Hepatocyte (in vitro differentiated cells): Measurements from ENCODE around the gene ENTHD1. TPM values are rescaled to one million over a fixed set of nuclear protein-coding genes. Genes with fewer than 3 reads are reported as not detected.

Source experiments
- DNase-seq: peaks from one replicate; pipeline ENCODE4 v3.0.0-alpha.2; 2016; ENCODE audit warnings: low spot score
- H2AFZ ChIP-seq: fragments of 200-600 bp; sonication (generic); 2 replicates; pipeline ENCODE4 v1.6.0; 2016; ENCODE audit warnings: antibody characterized with exemption, mild to moderate bottlenecking
- H3K27ac ChIP-seq: fragments of 200-600 bp; sonication (generic); 2 replicates; pipeline ENCODE4 v1.5.1; 2016; ENCODE audit warnings: mild to moderate bottlenecking
- H3K27me3 ChIP-seq: fragments of 200-600 bp; sonication (generic); 2 replicates; pipeline ENCODE4 v1.6.1; 2016
- H3K36me3 ChIP-seq: fragments of 200-600 bp; sonication (generic); replicated peaks from 2 replicates; pipeline ENCODE4 v1.5.1; 2016; ENCODE audit warnings: low read depth; ENCODE audit not compliant: insufficient read depth
- H3K4me1 ChIP-seq: fragments of 200-600 bp; sonication (generic); 2 replicates; pipeline ENCODE4 v1.5.1; 2016; ENCODE audit warnings: mild to moderate bottlenecking, moderate library complexity; ENCODE audit not compliant: insufficient read depth
- H3K4me2 ChIP-seq: fragments of 200-600 bp; sonication (generic); 2 replicates; pipeline ENCODE4 v1.6.0; 2016
- H3K4me3 ChIP-seq: fragments of 200-600 bp; sonication (generic); 2 replicates; pipeline ENCODE4 v1.5.1; 2016; ENCODE audit warnings: mild to moderate bottlenecking
- H3K79me2 ChIP-seq: fragments of 200-600 bp; sonication (generic); 2 replicates; pipeline ENCODE4 v1.6.0; 2017; ENCODE audit warnings: mild to moderate bottlenecking
- H3K9me2 ChIP-seq: fragments of 200-600 bp; sonication (generic); replicated peaks from 2 replicates; pipeline ENCODE4 v1.6.0; 2017; ENCODE audit warnings: mild to moderate bottlenecking; ENCODE audit not compliant: insufficient read depth
- H3K9me3 ChIP-seq: fragments of 200-600 bp; sonication (generic); 2 replicates; pipeline ENCODE4 v1.5.1; 2016; ENCODE audit warnings: low read depth, mild to moderate bottlenecking
- H4K20me1 ChIP-seq: fragments of 200-600 bp; sonication (generic); 2 replicates; pipeline ENCODE4 v1.6.0; 2016; ENCODE audit warnings: mild to moderate bottlenecking; ENCODE audit not compliant: insufficient read depth, poor library complexity, severe bottlenecking
- EZH2 ChIP-seq: fragments of 200-600 bp; sonication (generic); IDR thresholded peaks from 2 replicates; pipeline ENCODE4 v1.6.1; 2016; ENCODE audit warnings: antibody characterized with exemption, mild to moderate bottlenecking, borderline replicate concordance
- EZH2phosphoT487 ChIP-seq: fragments of 200-600 bp; sonication (generic); IDR thresholded peaks from one replicate; pipeline ENCODE4 v1.6.1; 2018; ENCODE audit warnings: antibody characterized with exemption, mild to moderate bottlenecking, low read depth, moderate library complexity; ENCODE audit not compliant: unreplicated experiment, severe bottlenecking
- WGBS: methylation state at CpG from one replicate; pipeline ENCODE4 v1.1.6; 2016; ENCODE audit warnings: low lambda C conversion rate; ENCODE audit errors: missing lambda C conversion rate; 5-methylcytosine and 5-hydroxymethylcytosine counted together
- polyA plus RNA-seq: library from polyadenylated mRNA; unstranded; fragments of >200 nt; fragmentation: Nextera tagmentation; extraction: Ambion mirVana; gene quantifications from 2 replicates; pipeline ENCODE4 v1.2.1, GENCODE V29; 2016
- total RNA-seq: library from RNA; depleted of rRNA; stranded (reverse); fragments of >200 nt; gene quantifications from 2 replicates; pipeline ENCODE4 v1.2.3, GENCODE V29; 2014
- TF ChIP-seq, protein P1 (sequence below): fragments of 200-600 bp; sonication (generic); IDR thresholded peaks from 2 replicates; pipeline ENCODE4 v1.5.1; 2016; ENCODE audit warnings: antibody characterized with exemption, mild to moderate bottlenecking; ENCODE audit not compliant: poor library complexity

Gene ENTHD1
- total and polyA plus RNA-seq, 2 experiments from 2014 or later = not detected

DNA sequence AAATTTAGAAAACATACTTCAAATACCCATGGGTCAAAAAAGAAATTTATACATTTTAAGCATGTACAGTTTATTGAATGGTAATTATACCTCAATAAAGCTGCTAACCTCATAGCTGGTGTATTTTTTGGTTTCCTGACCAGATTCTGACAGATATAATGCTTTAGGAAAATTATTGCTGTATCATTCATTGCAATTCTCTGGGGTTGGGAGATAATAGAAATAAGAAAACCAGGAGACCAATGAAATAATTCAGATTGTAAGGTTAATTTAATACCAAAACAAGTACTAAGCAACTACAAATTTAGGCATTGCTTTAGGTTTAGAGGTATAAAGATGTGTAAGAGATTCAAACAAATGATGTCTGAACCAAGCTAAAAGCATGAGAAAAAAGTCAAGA, 120.1 kb downstream of the ENTHD1 start:
- Histone ChIP-seq H3K79me2 (no peaks in the 10 kb centered on the region), H3K9me2 (no peaks in the 10 kb centered on the region), H3K9me3 (no peaks in the 10 kb centered on the region), H3K4me3 (no peak overlapping the region), H2AFZ (no peak overlapping the region), H3K27me3 (peaks cover 3% of the 10 kb centered on the region), H3K27ac (peak overlapping the region; percentile 51), H4K20me1 (no peaks in the 10 kb centered on the region), H3K4me2 (peak overlapping the region; percentile 49), H3K4me1 (no peaks in the 10 kb centered on the region), H3K36me3 (no peaks in the 10 kb centered on the region)
- TF ChIP-seq EZH2 (no peak), EZH2phosphoT487 (no peak)
- TF ChIP-seq, protein P1, sequence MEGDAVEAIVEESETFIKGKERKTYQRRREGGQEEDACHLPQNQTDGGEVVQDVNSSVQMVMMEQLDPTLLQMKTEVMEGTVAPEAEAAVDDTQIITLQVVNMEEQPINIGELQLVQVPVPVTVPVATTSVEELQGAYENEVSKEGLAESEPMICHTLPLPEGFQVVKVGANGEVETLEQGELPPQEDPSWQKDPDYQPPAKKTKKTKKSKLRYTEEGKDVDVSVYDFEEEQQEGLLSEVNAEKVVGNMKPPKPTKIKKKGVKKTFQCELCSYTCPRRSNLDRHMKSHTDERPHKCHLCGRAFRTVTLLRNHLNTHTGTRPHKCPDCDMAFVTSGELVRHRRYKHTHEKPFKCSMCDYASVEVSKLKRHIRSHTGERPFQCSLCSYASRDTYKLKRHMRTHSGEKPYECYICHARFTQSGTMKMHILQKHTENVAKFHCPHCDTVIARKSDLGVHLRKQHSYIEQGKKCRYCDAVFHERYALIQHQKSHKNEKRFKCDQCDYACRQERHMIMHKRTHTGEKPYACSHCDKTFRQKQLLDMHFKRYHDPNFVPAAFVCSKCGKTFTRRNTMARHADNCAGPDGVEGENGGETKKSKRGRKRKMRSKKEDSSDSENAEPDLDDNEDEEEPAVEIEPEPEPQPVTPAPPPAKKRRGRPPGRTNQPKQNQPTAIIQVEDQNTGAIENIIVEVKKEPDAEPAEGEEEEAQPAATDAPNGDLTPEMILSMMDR = no peak
- DNase-seq = no peak

DNA sequence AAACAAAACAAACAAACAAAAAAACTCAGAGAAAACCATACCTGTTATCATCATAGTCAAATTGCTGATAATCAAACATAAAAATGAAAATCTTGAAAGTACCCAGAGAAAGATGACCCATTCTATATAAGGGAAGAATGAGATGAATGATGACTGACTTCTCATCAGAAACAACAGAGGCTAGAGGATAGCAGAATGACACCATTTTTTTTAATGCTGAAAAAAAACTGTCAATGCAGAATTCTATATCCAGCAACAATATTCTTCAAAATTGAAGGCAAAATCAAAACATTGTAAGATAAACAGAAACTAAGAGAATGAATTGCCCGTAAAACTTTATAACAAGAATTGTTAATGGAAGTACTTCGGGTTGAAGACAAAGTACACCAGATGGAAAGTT, 122.1 kb downstream of the ENTHD1 start:
- Histone ChIP-seq H3K4me3 (no peak overlapping the region), H3K36me3 (no peaks in the 10 kb centered on the region), H3K79me2 (no peaks in the 10 kb centered on the region), H3K4me1 (no peaks in the 10 kb centered on the region), H3K4me2 (no peak overlapping the region), H3K27ac (no peak overlapping the region), H3K9me3 (no peaks in the 10 kb centered on the region), H2AFZ (no peak overlapping the region), H3K9me2 (no peaks in the 10 kb centered on the region), H3K27me3 (peaks cover 4% of the 10 kb centered on the region), H4K20me1 (no peaks in the 10 kb centered on the region)
- no peak for DNase-seq
- WGBS = 91% methylated on average over 2 of the region's 2 CpGs
- TF ChIP-seq, protein P1 = no peak
- TF ChIP-seq EZH2 = no peak
- TF ChIP-seq EZH2phosphoT487 = no peak

DNA sequence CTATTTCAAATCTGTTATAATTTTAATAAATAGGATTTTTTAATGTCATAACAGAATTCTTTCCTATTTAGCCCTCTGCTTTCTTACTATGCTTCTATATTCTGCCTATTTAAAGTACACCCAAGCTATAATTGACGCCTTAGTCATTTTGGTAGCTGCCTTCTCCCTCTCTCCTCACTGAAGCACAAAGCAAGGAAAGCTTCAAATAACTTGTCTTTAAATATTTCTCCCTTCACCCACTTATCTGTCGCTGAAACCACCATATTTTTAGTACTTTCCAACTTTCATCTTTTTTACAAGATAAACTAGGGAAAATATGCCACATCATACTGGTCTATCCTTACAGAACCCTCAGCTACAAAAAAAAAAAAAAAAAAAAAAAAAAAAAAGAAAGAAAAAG, 127.9 kb downstream of the ENTHD1 start:
- H3K27ac ChIP-seq = no peak overlapping the region
- H4K20me1 ChIP-seq = no peaks in the 10 kb centered on the region
- no peaks in the 10 kb centered on the region for H3K4me1 ChIP-seq
- H3K79me2 ChIP-seq = no peaks in the 10 kb centered on the region
- peaks cover 4% of the 10 kb centered on the region for H3K27me3 ChIP-seq
- no peaks in the 10 kb centered on the region for H3K9me2 ChIP-seq
- H2AFZ ChIP-seq = no peak overlapping the region
- TF ChIP-seq, protein P1 = no peak
- no peak for TF ChIP-seq EZH2
- no peak for TF ChIP-seq EZH2phosphoT487
- no peak overlapping the region for H3K4me2 ChIP-seq
- H3K36me3 ChIP-seq = no peaks in the 10 kb centered on the region
- H3K4me3 ChIP-seq = no peak overlapping the region
- DNase-seq = no peak
- no peaks in the 10 kb centered on the region for H3K9me3 ChIP-seq
- WGBS = 87% methylated on average over 2 of the region's 2 CpGs

DNA sequence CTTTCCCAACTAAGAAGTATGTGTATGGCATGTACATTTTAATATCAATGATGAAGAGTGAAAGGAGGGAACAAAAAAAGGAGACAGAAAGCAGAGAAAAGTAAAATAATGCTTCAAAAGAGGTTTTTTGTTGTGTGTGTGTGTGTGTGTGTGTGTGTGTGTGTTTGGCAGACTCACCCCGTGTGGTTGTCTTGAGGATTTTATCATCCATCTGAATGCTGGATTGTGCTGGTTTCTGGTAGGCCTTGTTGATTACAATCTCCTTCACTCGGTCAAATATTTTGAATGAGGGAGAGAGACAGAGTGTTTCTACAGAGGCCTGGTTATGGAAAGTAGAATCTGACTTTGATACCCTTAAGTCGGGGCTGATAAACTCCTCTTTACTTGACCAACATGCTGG, 128.5 kb downstream of the ENTHD1 start:
- H3K4me2 ChIP-seq = no peak overlapping the region
- H3K4me1 ChIP-seq = no peaks in the 10 kb centered on the region
- H3K9me2 ChIP-seq = no peaks in the 10 kb centered on the region
- peaks cover 4% of the 10 kb centered on the region for H3K27me3 ChIP-seq
- H3K9me3 ChIP-seq = no peaks in the 10 kb centered on the region
- H3K36me3 ChIP-seq = no peaks in the 10 kb centered on the region
- TF ChIP-seq EZH2phosphoT487 = no peak
- TF ChIP-seq, protein P1 = no peak
- no peak for TF ChIP-seq EZH2
- no peaks in the 10 kb centered on the region for H4K20me1 ChIP-seq
- no peaks in the 10 kb centered on the region for H3K79me2 ChIP-seq
- no peak overlapping the region for H3K4me3 ChIP-seq
- 53% methylated on average over 3 of the region's 3 CpGs for WGBS
- no peak overlapping the region for H3K27ac ChIP-seq
- DNase-seq = no peak
- no peak overlapping the region for H2AFZ ChIP-seq
